Hematopoietic multipotent progenitor cell treated with erythropoietin and hydrocortisone succinate and interleukin-3 and kit ligand, for 15 days (in vitro differentiated cells): ENCODE results near the gene C5orf47.

ENCODE experiments used
- DNase-seq: peaks from one replicate; pipeline ENCODE4 v3.0.0-alpha.2; 2015; ENCODE audit warnings: low spot score

The C5orf47 gene, protein sequence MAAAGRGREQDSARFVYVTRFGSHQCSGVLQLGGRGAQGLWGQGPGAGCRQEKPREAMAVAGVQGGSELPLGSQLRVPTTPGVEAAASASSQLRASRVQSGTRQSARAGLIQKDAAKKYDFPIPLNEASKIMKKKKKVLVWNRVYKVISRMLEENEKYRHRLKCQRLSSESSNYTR

DNA sequence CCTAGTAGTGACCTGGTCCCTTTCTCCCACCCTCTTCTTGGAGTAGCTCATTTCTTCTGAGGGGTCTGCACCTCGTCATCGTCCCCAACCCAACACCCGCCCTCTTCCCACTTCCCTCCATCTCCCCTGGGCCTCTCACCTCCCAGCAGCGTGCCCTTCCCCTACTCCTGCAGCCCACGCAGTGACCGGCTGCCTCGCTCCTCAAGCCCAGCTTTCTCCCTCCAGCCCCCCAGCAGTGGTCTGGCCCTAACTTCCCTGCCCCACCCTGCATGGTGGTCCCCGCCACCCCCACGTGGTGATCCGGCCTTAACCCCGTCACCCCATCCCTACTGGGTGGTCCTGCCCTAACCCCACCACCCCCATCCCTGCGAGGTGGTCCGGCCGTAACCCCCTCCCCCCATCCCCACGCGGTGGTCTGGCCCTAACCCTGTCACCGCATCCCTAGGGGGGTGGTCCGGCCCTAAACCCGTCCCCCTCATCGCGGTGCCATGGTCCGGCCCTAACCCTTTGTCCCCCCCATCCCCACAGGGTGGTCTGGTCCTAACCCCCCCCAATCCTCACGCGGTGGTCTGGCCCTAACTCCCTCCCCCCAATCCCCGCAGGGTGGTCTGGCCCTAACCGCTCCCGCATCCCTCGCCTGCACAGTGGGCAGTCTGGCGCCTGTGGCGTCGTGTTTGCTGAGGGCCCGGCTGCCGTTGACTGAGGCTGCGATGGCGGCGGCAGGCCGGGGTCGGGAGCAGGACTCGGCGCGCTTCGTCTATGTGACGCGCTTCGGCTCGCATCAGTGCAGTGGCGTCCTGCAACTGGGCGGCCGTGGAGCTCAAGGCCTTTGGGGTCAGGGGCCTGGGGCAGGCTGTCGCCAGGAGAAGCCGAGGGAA is at the start of gene C5orf47:
Gene C5orf47 (plus strand): TSS at position 617 of the 878 bp plus-strand sequence. CDS start 94 bp downstream, at position 711.
- no peak for DNase-seq

DNA sequence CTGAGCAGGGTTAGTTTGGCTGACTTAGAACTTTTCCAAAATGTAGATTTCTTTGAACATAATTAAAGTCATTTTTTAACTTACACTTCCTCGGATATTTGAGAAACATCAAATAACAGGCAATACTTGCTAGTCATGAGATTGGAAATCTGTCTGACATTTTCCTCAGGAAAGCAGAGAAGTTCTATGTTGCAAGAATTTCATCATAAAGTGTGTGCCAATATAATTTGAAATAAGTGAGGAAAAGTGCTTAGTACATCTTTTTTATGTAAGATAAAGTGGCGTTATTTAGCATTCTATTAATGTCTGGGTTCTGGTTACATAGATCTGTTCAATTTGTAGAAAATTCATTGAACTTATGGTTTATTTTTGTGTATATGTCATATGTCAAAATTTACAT is 48.7 kb upstream of the C5orf47 start:
- DNase-seq, result no peak

DNA sequence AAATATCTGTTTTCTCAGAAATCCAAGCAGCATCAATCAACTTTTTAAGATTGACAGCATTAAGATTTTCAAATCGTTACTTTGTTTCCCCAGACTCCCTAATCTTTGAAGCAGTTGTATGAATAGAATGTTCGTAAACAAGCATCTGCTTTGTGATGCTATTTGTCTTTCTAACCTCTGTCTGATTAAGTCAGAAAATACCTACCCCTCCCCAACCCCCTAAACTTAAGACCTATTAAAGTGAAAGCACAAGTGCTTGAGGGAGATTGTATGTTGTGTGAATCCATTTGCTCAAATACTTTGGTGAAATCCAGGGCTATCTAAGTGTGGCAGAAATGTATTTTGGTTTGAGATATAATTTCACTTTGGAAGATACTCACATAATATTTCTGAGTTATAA is 47.9 kb upstream of the C5orf47 start:
- DNase-seq, result no peak

DNA sequence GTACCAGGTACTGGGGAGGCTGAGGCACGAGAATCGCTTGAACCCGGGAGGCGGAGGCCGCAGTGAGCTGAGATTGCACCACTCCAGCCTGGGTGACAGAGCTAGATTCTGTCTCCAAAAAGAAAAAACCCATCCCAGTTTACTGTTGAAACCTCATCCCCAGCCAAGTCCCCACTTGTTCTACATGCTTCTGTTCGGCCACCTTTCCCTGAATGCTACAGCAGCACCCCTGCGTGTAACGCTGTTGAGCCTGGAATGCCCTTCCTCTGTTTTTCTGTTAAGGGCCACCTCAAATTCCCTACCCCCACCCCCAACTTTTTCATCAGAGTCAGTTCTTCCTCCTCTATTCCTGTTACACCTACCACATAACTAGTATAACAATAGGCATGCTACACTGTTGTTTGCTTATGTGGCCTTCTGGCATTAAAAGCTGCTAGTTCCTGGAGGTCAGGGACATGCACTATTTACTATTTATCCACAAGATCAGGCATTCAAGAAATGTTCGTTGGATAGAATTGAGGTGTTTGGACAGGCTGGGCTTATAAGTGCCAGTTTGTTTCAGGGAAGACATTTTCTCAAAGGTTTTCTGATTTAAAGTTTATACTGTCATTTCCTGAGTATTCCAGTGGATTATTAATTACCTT is 47.1 kb upstream of the C5orf47 start:
- no peak for DNase-seq

DNA sequence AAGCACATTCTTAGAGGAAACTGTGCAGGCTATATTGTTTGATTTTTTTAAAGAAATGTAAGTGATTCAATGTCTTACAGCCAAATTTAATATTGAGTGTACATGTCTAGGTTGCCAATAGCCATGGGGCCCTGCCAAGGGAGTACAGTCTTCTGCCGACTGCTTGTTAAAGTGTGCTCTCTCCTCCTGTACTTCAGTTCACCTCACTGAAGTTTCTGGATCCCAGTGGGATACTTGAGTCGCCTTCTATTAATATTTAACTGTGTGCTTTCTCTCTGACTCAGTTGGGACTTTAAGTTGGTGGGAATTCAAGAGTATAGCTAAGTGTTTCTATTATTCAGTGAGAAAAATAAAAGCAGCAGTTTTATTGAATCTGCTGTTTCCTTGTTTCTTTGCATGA is 44.5 kb upstream of the C5orf47 start:
- DNase-seq, result no peak

DNA sequence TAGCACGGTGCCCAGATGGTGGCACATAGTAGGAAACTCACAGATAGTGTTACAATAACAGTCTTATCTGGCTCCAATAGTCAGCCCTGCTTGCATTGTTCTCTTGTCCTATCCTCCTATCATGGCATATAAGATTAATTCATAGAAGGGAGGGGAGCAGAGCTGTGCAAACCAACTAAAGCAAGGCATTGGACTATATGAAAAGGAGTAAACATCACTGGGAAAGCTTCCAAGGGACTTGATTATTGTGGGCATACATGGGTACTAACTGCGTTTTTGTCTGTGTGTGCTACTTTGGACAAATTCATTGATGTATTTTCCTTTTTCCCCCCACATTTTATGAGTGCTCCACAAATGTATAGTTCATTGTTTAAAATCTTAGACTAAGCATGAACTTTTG is 43.8 kb upstream of the C5orf47 start:
- DNase-seq, result no peak

DNA sequence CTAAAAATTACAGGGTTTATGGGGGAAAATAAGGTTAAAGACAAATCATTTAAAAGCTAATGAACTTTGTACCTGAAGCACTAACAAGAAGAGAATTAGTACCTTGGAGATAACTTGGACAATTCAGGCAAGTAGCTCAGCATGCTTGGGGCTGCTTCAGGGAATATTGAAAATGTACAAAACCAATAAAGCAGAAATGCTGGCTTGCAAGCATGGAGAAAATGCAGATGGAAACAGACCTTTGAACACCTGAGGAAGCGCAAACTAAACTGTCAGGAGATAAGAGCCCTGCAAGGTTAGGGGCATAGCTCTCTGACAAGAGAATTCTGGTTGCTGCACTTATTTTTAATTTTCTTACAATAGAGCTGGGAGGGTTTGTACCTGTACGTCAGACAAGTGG is 42.6 kb upstream of the C5orf47 start:
- no peak for DNase-seq

DNA sequence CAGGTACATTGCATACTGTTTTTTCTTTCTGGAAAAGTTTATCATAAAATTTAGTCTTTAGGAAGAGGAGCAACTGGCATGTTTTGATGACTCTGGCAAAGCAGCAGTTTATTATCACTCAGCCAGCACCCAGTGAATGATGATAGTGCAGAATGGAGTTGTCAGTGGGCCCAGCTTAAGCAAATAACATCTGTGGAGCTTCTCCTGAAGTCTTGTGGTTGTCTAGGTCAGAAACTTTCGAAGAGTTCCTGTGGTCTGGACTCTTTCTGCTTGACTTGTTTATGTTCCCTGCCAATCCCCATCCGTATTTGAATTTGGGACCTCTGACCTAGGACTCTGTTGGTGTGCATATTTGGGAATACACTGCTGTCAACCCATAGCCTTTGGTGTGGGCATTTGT is 38.1 kb upstream of the C5orf47 start:
- peak; percentile 75 for DNase-seq

DNA sequence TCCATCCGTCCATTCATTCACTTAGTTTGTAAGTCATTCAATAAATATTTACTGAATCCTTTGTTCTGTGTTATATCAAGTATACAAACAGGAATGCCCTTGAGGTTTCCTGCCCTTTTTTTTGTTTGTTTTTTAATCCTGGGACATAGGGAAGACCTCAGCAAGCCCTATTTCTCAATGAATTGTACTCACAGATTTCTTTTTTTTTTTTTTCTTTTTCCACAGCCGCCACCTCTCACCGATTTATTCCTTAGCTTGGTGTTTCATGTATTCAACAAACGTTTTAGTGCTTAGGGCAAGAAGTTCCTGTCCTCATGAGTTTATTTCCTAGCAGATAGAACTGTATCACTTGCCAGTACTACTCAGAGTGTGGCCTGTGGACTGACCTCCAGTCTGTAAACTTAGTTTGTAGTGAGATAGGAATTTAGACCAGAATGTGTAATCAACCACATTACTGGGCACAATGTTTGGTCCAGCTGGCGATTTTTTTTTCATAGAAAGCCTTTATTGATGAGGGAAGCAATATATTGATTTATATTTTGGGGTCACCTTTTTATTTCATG is 35.4 kb upstream of the C5orf47 start:
- no peak for DNase-seq

DNA sequence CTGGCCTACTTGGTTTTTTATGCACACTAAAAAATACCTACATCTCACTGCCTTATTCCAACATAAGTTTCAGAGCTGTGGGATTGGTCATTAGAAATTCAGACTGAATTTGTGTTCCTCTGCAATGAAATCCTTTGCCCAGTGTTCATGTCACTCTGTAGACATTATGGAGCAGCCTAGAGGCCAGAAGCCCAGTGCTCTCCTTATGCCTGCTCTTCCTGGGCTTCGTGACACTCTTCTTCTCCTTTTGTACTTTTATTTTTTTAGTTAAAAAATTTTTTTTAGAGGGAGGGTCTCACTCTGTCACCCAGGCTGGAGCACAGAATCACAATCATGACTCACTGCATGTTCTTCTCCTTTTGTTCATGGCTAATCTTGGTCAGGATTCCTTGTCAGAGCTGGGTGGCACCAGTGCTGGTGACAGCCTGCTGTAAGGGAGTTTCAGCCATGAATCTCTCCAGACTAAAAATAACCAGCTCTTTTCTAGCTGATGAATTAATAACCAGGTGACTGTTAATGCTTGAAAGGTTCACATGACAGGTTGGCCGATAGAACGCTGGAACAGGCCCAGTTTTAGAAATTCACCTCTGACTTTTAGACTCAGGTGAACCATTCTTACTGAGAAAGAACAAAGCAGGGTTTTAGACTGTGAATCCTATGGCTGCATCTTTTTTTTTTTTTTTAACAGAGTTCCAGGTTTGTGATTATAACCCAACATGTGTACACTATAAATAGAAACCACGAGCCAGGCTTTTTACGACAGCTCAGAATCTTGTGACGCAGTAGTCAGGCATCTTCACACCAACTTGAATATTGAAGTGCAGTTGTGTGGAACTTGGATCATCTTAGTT is 34.1 kb upstream of the C5orf47 start:
- DNase-seq, result no peak

DNA sequence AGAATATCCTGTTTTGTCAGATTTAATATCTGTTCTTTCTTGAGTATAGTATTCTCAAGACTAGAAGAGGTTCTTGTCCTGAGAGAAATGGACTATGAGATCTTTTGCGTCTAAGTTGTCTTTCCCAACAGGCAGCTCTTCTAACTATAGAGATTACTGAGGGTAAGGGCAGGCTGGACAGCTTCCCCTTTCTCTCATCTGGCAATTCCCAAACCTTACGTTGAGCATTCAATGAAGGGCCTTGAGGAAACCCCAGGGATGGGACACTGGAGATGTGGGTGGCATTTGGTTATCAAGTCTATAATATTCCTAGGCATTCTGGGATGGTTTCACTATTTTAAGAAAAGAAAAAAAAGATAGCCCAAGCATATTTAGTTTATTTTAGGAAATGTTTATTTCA is 28.0 kb upstream of the C5orf47 start:
- no peak for DNase-seq

DNA sequence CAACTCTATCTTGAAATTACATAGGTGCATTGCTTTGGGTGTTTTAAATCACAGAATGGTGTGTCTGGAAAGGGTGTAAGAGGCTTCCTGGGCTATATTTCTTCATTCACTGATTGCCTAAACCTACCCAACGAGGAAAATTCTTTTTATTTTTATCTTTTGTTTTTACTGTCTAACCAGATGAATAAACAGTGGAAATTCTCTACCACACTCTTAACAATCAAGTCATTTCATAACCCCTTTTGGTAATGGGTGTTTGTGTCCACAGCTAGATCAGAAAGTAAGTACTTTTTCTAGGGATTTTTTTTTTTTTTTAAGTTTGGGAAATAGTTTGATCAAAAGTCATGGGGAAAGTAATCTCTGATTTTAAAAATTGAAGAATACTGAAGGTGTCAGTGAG is 27.6 kb upstream of the C5orf47 start:
- no peak for DNase-seq

DNA sequence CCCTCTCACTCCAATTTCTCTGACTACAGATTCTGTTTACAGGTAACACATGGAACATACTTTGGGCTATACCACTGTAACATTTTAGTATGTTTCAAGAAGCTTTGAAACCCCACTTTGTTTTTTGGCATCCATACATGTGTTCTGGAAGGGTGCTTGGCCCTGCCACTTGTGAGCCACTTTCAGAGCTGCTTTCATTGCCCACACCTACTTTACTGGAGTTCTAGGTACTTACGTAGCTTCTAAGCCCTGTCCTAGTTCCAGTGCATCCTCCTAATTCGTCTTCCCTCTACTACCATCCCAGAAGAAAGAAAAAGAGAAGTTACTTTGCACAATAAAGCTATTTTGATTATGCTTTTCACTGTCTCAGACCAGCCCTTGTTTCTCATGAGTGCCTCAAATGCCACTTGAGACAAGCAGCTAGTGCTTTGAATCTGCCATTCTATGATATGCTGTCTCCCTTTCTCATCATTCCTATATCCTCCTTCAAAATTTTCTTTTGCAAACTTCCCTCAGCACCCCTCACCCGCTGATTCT is 26.5 kb upstream of the C5orf47 start:
- DNase-seq, result no peak

DNA sequence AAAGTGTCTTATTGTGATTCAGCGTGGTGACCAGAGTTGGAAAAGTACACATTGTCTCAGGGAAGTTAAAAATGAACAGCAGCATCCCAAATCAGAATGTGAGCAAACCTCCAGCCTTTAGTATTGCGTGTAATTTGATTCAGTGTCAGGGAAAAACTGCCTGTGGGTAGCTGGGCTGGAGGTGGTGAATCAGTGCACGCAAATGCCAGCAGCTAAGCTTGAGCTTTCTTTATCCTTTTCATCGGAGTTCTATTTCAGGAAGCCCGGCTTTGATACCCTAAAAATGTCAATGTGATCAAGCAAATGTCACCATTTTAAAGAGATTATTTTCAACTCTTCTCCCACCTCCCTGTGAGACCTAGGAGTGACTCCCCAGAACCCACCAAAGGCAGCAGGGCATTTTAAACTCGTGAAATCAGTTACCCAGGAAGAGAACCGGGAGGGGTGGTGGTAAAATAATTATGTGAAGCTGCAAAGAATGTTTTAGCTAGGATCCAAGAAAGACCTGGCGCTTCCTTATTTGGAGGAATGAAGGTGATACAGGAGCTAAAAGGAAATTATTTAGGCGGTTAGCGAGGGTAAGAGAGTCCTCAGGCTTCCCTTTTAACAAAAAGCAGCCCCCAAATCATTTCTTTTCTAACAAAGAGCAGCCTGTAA is 25.7 kb upstream of the C5orf47 start:
- DNase-seq, result no peak

DNA sequence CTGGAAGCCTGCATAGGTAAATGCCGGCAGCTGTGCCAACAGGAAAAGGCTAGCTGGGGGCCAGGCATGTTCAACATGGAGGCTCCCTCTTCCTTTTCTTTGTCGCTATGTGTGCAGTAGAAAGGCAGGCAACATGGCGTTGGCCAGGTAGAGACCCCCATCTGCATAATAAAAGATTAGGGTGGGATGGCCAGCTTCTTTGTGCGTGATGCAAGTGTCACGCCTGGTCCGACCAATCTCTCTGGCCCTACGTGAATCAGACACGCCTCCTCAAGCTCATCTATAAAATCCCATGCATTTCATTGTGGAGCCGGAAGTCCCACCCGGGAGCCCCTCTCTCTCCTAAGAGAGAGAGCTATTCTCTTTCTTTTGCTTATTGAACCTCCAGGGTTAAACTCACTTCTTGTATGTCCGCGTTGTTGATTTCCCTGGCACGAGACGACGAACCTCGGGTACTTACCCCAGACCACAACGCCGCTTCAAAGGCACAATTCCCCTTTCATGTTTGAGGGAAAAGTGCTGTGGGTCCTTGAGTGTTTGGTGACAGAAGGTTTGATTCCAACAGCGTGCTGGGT is 25.0 kb upstream of the C5orf47 start:
- no peak for DNase-seq

DNA sequence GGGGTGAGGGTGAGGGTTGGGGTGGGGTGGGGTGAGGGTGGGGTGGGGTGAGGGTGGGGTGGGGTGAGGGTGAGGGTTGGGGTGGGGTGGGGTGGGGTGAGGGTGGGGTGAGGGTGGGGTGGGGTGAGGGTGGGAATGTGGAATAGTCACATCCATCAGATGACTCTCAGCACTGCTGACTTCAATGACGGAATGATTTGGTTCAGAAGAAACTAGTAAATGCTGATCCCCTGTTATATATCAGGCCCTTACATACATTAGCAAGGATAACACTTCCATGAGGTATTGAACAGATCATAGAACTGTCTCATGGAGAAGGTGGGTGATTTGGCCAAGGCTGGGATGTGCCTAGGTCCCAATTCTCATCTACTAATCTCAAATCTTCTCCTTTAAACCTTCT is 24.5 kb upstream of the C5orf47 start:
- no peak for DNase-seq

DNA sequence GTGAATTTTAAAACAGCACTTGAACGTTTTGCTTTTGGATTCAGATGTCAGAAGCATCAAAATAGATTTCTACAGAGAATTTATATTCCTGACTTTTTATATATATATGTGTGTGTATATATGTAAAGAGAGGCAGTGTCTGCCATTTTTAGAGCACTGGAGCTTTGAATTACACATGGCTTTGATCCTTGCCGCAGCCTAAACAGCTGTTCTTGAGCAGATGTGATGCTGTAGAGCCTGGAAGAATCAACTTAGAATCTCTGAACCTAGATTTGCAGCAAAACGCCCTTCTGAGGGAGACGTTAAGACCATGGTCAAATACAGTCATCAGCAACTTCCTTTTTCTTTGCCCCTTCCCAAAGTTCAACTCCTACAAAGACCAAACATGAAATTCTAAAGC is 21.7 kb upstream of the C5orf47 start:
- no peak for DNase-seq

DNA sequence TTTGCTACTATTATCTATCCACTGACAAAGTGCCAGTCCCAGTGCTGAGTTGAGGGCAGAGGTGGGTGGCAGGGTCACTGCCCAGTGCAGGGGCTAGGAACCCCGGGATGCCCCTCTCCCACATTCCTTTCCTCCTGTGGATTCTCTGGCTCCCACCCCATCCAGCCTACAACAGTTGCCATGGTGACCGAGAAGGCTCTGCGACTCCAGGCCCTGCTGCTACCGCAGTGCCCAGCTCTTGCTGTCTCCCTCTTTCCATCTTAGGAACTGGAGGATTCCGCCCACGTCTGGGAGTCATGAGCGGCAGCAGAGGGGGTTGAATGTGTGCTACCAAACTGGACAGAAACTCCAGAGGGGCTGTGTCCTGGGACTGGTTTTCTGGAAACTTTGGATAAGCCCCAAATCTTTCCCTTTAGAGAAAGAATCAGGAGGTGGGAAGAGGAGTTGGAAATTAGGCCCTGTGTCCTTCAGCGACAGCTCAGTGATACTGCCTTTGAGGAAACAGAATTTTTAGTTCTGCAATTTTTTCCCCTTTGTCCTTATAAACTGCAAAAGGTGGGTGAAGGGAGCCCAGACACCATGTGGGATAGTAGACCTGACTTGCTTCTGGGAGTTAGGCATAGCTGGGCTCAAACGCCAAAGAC is 20.7 kb upstream of the C5orf47 start:
- no peak for DNase-seq

DNA sequence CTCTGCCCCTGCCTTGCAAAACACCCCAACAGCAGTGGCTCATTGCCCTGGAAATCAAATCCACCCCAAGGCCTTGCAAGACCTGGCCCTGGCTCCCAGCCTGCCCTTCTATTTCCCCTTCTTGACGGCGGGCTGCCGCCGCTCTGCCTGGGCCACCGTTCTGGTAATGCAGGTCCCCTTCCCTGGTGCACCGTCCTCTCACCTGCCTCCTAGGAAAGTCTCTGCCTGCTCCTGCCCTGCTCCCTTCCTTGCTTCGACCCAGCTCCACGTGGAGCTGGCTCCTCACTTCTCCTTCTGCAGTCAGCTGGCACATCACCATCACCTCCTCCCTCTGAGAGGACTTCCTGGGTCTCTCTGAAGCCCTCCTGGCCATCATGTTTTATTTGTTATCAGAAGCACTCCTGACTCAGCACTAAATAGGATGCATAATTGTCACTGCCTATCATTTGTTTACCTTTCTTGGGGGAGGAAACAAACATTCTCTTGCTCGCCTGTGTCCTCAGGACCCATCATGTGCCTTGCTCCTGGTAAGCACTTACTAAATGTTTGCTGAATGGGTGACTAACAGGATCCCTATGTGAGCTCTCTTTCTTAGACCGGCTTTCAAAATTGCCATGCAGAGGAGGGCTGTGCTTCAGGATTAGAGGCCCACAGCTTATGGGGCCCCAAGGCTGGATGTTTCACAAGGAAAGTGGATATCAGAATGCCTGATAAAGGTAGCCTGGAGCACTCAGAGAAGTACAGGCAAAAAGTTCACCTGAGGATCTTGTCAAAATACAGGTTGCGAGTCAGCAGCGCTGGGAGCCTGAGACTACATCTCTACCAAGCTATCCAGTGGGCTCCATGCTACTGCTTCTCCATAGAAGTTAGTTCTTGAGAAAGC is 19.6 kb upstream of the C5orf47 start:
- no peak for DNase-seq
